Lower lobe of right lung (tissue), 2 donors: Measurements from ENCODE around the gene SZT2. TPM values are rescaled to one million over a fixed set of nuclear protein-coding genes. Genes with fewer than 3 reads are reported as not detected.

ENCODE experiments used
- ATAC-seq, 2 donors: fragments of 200-7000 bp; cut with Tn5 transposase; one replicate each; pipeline ENCODE4 v1.9.1; 2020 to 2022; ENCODE audit warnings: mild to moderate bottlenecking in 2 of 2, moderate library complexity in 2 of 2
- DNase-seq: peaks from one replicate; pipeline ENCODE4 v3.0.0-alpha.2; 2020
- H3K27ac ChIP-seq: fragments of 200-600 bp; one replicate; pipeline ENCODE4 v1.8.0; 2022
- H3K27me3 ChIP-seq: fragments of 200-600 bp; one replicate; pipeline ENCODE4 v1.8.0; 2022; ENCODE audit warnings: low read depth
- H3K36me3 ChIP-seq: fragments of 200-600 bp; one replicate; pipeline ENCODE4 v1.8.0; 2022; ENCODE audit warnings: mild to moderate bottlenecking
- H3K4me1 ChIP-seq: fragments of 200-600 bp; one replicate; pipeline ENCODE4 v1.8.0; 2022
- H3K4me3 ChIP-seq: fragments of 200-600 bp; one replicate; pipeline ENCODE4 v1.8.0; 2022; ENCODE audit warnings: mild to moderate bottlenecking
- H3K9me3 ChIP-seq: fragments of 200-600 bp; one replicate; pipeline ENCODE4 v1.8.0; 2022
- CTCF ChIP-seq: fragments of 200-600 bp; IDR thresholded peaks from one replicate; pipeline ENCODE4 v1.8.0; 2022; ENCODE audit warnings: antibody characterized with exemption, mild to moderate bottlenecking
- intact Hi-C: fragments of 100-400 bp; cut with DNase I; formaldehyde crosslinking; loops from one replicate; pipeline ENCODE4 v1.11.0; 2022
- total RNA-seq: library from RNA; stranded (reverse); fragmentation: NEBNext Ultra II Directional; extraction: Animal tissue kit (Norgen Biotek cat#: 25700); gene quantifications from one replicate; pipeline ENCODE4 v1.2.1, GENCODE V29; 2021
- donor health status: DM: no; HTN: yes; CAD: no; lungs with severe emphysema.

The SZT2 gene
- total RNA-seq, 1 donor from 2014 or later = 71.5 TPM

- H3K36me3 ChIP-seq = peaks cover 28% of the 10 kb centered on the region
- no peaks in the 10 kb centered on the region for H3K27me3 ChIP-seq
- intact Hi-C loops = loop anchor here (10.0 kb wide), 1 partner anchor 123 kb away; no protein-coding TSS in a partner anchor
- peak overlapping the region; percentile 97 for H3K27ac ChIP-seq
- H3K4me3 ChIP-seq = peak overlapping the region; percentile 83
- peak; percentile 51 for TF ChIP-seq CTCF
- H3K4me1 ChIP-seq = peaks cover 14% of the 10 kb centered on the region
- ATAC-seq (peak; percentile 74 to 78), DNase-seq (no peak)
- no peaks in the 10 kb centered on the region for H3K9me3 ChIP-seq
Observed at GRCh38 chr1:43358121-43358745, 31.5 kb upstream of the SZT2 start.

- H3K4me1 ChIP-seq = peaks cover 14% of the 10 kb centered on the region
- H3K9me3 ChIP-seq = no peaks in the 10 kb centered on the region
- DNase-seq = peak; percentile 99
- intact Hi-C loops = loop anchor here (10.0 kb wide), 1 partner anchor 124 kb away; no protein-coding TSS in a partner anchor
- peaks cover 35% of the 10 kb centered on the region for H3K36me3 ChIP-seq
- H3K27ac ChIP-seq = peak within 1 kb of the TSS; percentile 97
- peak within 1 kb of the TSS; percentile 83 for H3K4me3 ChIP-seq
- no peak for TF ChIP-seq CTCF
- peak; percentile 98 to 99 for ATAC-seq
- no peaks in the 10 kb centered on the region for H3K27me3 ChIP-seq
Observed at GRCh38 chr1:43358746-43359693, 30.7 kb upstream of the SZT2 start, which contains the start of gene CDC20. TSS of gene CDC20 (plus strand) at chr1:43358981. CDS start at chr1:43359216, 235 bp downstream.

DNA sequence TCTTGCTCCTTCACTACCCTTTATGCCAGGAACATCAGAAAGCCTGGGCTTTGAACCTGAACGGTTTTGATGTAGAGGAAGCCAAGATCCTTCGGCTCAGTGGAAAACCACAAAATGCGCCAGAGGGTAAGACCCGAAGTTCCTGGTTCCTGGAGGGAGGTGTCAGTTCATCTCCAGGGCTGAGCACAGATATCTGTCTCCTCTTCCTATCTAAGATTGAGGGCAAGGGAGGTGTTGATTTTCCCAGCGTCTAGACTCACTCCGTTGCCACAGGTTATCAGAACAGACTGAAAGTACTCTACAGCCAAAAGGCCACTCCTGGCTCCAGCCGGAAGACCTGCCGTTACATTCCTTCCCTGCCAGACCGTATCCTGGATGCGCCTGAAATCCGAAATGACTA, 30.0 kb upstream of the SZT2 start:
- H3K4me3 ChIP-seq = peak overlapping the region; percentile 83
- H3K27me3 ChIP-seq = no peaks in the 10 kb centered on the region
- peaks cover 14% of the 10 kb centered on the region for H3K4me1 ChIP-seq

DNA sequence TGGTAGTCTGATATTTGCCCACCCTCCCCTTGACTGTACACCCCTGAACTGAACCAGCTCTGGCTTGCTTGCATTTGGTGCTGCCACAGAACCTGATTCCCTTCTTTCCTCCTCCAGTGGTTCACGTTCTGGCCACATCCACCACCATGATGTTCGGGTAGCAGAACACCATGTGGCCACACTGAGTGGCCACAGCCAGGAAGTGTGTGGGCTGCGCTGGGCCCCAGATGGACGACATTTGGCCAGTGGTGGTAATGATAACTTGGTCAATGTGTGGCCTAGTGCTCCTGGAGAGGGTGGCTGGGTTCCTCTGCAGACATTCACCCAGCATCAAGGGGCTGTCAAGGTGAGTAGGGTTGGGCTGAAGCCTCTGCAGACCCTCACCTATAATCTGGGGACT, 29.1 kb upstream of the SZT2 start:
- Histone ChIP-seq H3K36me3 (peaks cover 51% of the 10 kb centered on the region), H3K4me1 (peaks cover 16% of the 10 kb centered on the region), H3K9me3 (no peaks in the 10 kb centered on the region), H3K4me3 (no peak overlapping the region), H3K27ac (no peak overlapping the region), H3K27me3 (no peaks in the 10 kb centered on the region)
- TF ChIP-seq CTCF = no peak
- intact Hi-C loops = no loop called here
- ATAC-seq = no peak
- DNase-seq = no peak

More for the DNA sequence above, 30.0 kb upstream of the SZT2 start:
- no peak for TF ChIP-seq CTCF
- DNase-seq (no peak), ATAC-seq (no peak)
- Histone ChIP-seq H3K9me3 (no peaks in the 10 kb centered on the region), H3K36me3 (peaks cover 42% of the 10 kb centered on the region), H3K27ac (no peak overlapping the region)
- intact Hi-C loops = loop anchor here (10.0 kb wide), 1 partner anchor 125 kb away; no protein-coding TSS in a partner anchor

DNA sequence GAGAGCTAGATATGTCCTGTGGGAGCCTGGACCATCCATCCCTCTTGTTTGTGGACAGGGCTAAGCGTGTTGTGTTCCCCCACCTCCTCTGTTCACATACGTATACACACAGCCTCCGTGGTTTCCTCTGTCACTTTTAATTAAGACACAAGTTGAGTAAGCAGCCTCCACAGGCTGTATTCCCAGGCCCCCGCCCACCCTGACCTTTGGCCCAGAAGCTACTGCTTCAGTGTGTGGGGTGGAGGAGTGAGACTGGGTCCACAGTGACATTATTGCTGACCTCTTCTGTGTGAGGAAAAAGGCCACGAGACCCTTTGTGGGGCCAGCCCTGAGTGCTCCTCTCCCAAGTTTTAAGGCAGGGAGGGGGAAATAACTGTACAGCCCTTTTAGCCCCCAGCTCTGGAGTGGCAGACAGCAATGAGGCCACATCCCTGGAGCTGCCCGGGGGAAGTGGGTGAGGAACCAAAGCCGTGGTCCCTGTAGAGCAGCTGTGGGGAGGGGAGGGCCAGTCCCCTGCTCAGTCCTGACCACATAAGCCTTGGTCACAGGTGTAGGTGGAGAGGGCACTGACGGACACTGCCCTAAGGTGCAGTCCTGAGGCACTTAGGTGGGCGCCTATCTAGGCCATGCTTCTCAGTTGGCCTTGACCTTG, 26.3 kb upstream of the SZT2 start:
- Histone ChIP-seq H3K9me3 (no peaks in the 10 kb centered on the region), H3K36me3 (peaks cover 51% of the 10 kb centered on the region), H3K27me3 (no peaks in the 10 kb centered on the region), H3K4me3 (no peak overlapping the region), H3K4me1 (peaks cover 22% of the 10 kb centered on the region), H3K27ac (no peak overlapping the region)
- DNase-seq = no peak
- ATAC-seq = no peak
- intact Hi-C loops = no loop called here
- TF ChIP-seq CTCF = no peak
